H1 (cell line): Measurements from ENCODE around the gene RNFT2. TPM values are rescaled to one million over a fixed set of nuclear protein-coding genes. Genes with fewer than 3 reads are reported as not detected.

Experiments
- GTF2F1 ChIP-seq: IDR thresholded peaks from 2 replicates; pipeline ENCODE4 v1.6.1; 2012; ENCODE audit warnings: low read depth, low read length, improper control_type of control experiment, borderline replicate concordance
- PHF8 ChIP-seq: fragments of 200-600 bp; sonication (generic); conservative IDR thresholded peaks from 2 replicates; pipeline ENCODE4 v1.7.1; 2012; ENCODE audit warnings: low read depth, mild to moderate bottlenecking, inconsistent platforms, low read length, moderate library complexity
- RBBP5 ChIP-seq: IDR thresholded peaks from 2 replicates; pipeline ENCODE4 v1.7.1; 2012; ENCODE audit warnings: low read depth, mild to moderate bottlenecking, inconsistent platforms, low read length, moderate library complexity, borderline replicate concordance
- SAP30 ChIP-seq: fragments of 300-600 bp; sonication (generic); IDR thresholded peaks from 2 replicates; pipeline ENCODE4 v1.7.1; 2012; ENCODE audit warnings: low read length, moderate library complexity, mild to moderate bottlenecking, inconsistent platforms; ENCODE audit not compliant: insufficient read depth, insufficient replicate concordance
- TEAD4 ChIP-seq: IDR thresholded peaks from 2 replicates; pipeline ENCODE4 v1.6.1; 2012; ENCODE audit warnings: low read depth, low read length, inconsistent platforms, mixed read lengths
- polyA plus RNA-seq, 7 experiments: library from polyadenylated mRNA; depleted of rRNA in 3 of 7; stranded (reverse) in 5 of 7; unstranded in 2 of 7; fragments of >200 nt in 5 of 7; fragments of 200-250 nt in 2 of 7; gene quantifications; 1 replicate in 5 of 7; 2 replicates in 1 of 7; 4 replicates in 1 of 7; pipeline versions ENCODE4 v1.2.1 to v1.2.3, GENCODE V29; 2011 to 2013; ENCODE audit warnings: missing spikeins in 2 of 7, mixed read lengths in 2 of 7
- total RNA-seq: library from RNA; stranded (reverse); fragmentation: NEBNext Ultra II Directional; extraction: Animal tissue kit (Norgen Biotek cat#: 25700); gene quantifications from 2 replicates; pipeline ENCODE4 v1.2.1, GENCODE V29; 2021

RNFT2 gene
- total and polyA plus RNA-seq, 2 of the 8 experiments (the other 6 are each of a cell fraction or from before 2014, with no cell fraction given) = 14.2 to 33.1 TPM

- TF ChIP-seq TEAD4 (no peak), SAP30 (no peak), GTF2F1 (no peak), RBBP5 (no peak), PHF8 (no peak)
These were observed 59.8 kb downstream of the RNFT2 start (continued) for GRCh38 chr12:116797885-116798284.
